ENCODE results near the gene INF2. TPM values are rescaled to one million over a fixed set of nuclear protein-coding genes. Genes with fewer than 3 reads are reported as not detected.
"Not testable (repeated sequence)": the region's sequence is repeated elsewhere in the genome, so short reads cannot be mapped to it uniquely, and the experiment has no call there.

The INF2 gene
- total and polyA plus RNA-seq, 2 experiments from 2014 or later, result 36.7 to 75.5 TPM

GRCh38 chr14:104750056-104750752 lies 60.8 kb downstream of the INF2 start (continued):
- TF ChIP-seq CTCF (conservative IDR thresholded peaks at IDR 0.05; ENCODE audit: low read depth in 2 of 2), result no peak
- TF ChIP-seq JUNB (IDR thresholded peaks at IDR 0.05; ENCODE audit: unreplicated experiment), result no peak
- TF ChIP-seq STAT1 (IDR thresholded peaks at IDR 0.05; ENCODE audit: unreplicated experiment), result no peak
- TF ChIP-seq, protein P1, sequence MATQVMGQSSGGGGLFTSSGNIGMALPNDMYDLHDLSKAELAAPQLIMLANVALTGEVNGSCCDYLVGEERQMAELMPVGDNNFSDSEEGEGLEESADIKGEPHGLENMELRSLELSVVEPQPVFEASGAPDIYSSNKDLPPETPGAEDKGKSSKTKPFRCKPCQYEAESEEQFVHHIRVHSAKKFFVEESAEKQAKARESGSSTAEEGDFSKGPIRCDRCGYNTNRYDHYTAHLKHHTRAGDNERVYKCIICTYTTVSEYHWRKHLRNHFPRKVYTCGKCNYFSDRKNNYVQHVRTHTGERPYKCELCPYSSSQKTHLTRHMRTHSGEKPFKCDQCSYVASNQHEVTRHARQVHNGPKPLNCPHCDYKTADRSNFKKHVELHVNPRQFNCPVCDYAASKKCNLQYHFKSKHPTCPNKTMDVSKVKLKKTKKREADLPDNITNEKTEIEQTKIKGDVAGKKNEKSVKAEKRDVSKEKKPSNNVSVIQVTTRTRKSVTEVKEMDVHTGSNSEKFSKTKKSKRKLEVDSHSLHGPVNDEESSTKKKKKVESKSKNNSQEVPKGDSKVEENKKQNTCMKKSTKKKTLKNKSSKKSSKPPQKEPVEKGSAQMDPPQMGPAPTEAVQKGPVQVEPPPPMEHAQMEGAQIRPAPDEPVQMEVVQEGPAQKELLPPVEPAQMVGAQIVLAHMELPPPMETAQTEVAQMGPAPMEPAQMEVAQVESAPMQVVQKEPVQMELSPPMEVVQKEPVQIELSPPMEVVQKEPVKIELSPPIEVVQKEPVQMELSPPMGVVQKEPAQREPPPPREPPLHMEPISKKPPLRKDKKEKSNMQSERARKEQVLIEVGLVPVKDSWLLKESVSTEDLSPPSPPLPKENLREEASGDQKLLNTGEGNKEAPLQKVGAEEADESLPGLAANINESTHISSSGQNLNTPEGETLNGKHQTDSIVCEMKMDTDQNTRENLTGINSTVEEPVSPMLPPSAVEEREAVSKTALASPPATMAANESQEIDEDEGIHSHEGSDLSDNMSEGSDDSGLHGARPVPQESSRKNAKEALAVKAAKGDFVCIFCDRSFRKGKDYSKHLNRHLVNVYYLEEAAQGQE (IDR thresholded peaks at IDR 0.05; ENCODE audit: unreplicated experiment), result no peak
- no peak for TF ChIP-seq POLR2AphosphoS5 (IDR thresholded peaks at IDR 0.05; ENCODE audit: low read depth)
- no peak for TF ChIP-seq ZNF331 (CRISPR knock-in tag; IDR thresholded peaks at IDR 0.05; ENCODE audit: low read depth)
- TF ChIP-seq EZH2 (IDR thresholded peaks at IDR 0.05; ENCODE audit: low read depth, unreplicated experiment), result no peak
- TF ChIP-seq ZNF114 (CRISPR knock-in tag; IDR thresholded peaks at IDR 0.05), result no peak
- no peak for TF ChIP-seq NANOG (IDR thresholded peaks at IDR 0.05; ENCODE audit: borderline replicate concordance)

GRCh38 chr14:104750753-104751057 lies 61.3 kb downstream of the INF2 start:
- peaks cover 27% of the 10 kb centered on the region for H3K9me3 Mint-ChIP-seq
- H3K4me1 Mint-ChIP-seq, result peaks cover 17% of the 10 kb centered on the region
- not testable (repeated sequence) for H3K27ac Mint-ChIP-seq; DNase-seq (ENCODE audit: low spot score); H4K20me1 ChIP-seq (replicated peaks; ENCODE audit: insufficient read depth); H3K27ac ChIP-seq (ENCODE audit: low read depth); H3K4me3 Mint-ChIP-seq; H3K36me3 ChIP-seq (ENCODE audit: insufficient read depth); H3K4me1 ChIP-seq (ENCODE audit: insufficient read depth); H3F3A ChIP-seq (replicated peaks; ENCODE audit: low read depth); H3K4me3 ChIP-seq; H3K4me2 ChIP-seq; H3K9me2 ChIP-seq (ENCODE audit: insufficient read depth); H2AFZ ChIP-seq; H3K27me3 ChIP-seq (ENCODE audit: insufficient read depth); ATAC-seq
- H3K27me3 Mint-ChIP-seq (ENCODE audit: insufficient read depth, low read depth, poor library complexity), result peaks cover 28% of the 10 kb centered on the region
- H3K36me3 Mint-ChIP-seq (ENCODE audit: low read depth), result peaks cover 34% of the 10 kb centered on the region
- peaks cover 23% of the 10 kb centered on the region for H3K79me2 ChIP-seq (replicated peaks; ENCODE audit: insufficient read depth)
